KOPT-K1 (cell line): ENCODE measurements around the gene TDRD9.

ENCODE experiments used
- H3K27ac ChIP-seq: fragments of 200-600 bp; sonication (generic); 2 replicates; pipeline ENCODE4 v1.5.1; 2016; ENCODE audit warnings: antibody characterized with exemption, mild to moderate bottlenecking, low read depth, low read length; ENCODE audit not compliant: poor library complexity, severe bottlenecking
- H3K36me3 ChIP-seq: fragments of 200-600 bp; sonication (generic); 2 replicates; pipeline ENCODE4 v1.5.1; 2017; ENCODE audit warnings: antibody characterized with exemption, mild to moderate bottlenecking, low read length, moderate library complexity; ENCODE audit not compliant: insufficient read depth
- H3K9me3 ChIP-seq: fragments of 200-600 bp; sonication (generic); 2 replicates; pipeline ENCODE4 v1.5.1; 2017; ENCODE audit warnings: antibody characterized with exemption, low read length, mild to moderate bottlenecking; ENCODE audit not compliant: insufficient read depth, poor library complexity, severe bottlenecking

The TDRD9 gene

DNA sequence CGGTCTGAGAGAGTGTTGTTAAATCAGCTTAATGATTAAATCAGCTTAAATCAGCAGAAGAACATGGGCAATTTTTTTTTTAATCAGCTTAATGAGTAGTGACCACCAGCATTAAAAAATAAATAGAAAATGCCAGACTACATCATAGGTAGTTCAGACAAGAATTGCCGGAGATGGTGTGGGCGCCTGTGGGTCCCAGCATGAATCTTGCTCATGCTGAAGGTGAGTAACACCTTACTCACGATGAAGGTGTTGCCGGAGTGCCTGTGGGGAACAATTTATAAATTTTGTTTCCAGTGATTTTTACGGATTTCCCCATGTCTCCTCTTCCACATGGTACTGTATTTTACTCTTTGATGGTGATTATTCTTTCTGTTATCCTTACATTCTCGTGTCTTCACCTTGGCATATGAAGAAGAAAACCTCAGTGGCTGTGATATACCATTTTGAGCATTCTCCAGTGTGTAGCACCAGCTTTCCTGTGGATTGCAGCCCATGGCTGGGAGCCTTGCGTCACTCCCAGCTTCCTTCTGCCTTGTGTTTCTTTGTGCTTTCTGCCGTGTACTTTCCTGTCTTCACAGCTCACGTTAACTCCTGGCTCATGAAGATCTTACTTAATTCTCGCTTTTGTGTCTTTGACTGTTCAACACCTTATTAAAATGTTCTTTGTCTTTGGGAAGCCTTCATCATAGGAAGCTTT lies 4.7 kb downstream of the TDRD9 start:
- Histone ChIP-seq H3K9me3 (no peaks in the 10 kb centered on the region), H3K36me3 (no peaks in the 10 kb centered on the region), H3K27ac (no peak overlapping the region)

DNA sequence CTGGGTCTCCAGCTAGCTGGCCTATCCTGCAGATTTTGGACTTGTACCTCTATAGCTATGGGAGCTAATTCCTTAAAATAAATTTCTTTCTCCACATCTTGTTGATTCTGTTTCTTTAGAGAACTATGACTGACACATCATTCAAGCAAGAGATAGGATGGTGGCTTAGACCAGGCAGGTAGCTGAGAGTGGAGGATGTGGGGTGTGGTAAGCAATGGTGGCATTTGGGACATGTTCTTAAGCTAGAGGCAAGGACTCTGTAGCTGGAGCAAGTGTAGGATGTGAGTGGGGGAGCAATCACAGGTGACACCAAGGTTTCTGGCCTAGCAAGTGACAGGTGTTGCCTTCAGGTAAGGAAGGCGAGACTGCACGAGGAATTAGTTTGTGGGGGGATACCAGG lies 6.8 kb downstream of the TDRD9 start:
- Histone ChIP-seq H3K36me3 (no peaks in the 10 kb centered on the region), H3K27ac (no peak overlapping the region), H3K9me3 (no peaks in the 10 kb centered on the region)

DNA sequence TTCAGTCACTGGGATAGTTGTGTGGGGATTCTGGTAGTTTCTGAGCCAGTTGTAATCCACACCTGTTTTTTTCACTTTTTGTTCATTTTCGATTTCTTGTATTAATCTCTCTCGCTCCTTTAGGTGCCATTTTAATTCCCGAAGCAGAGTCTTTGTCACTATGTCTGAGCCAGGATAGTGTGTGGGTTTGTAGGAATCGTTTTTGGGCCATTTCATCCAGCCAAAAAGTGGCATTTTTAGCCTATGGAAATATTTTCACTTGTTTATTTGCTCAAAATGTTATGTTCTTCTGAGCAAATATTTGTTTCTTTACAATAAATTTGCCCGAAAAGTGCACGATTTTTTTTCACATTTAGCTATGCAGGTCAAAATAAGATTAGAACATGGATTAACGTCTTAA lies 13.2 kb downstream of the TDRD9 start:
- Histone ChIP-seq H3K36me3 (no peaks in the 10 kb centered on the region), H3K9me3 (peaks cover 1% of the 10 kb centered on the region), H3K27ac (no peak overlapping the region)

DNA sequence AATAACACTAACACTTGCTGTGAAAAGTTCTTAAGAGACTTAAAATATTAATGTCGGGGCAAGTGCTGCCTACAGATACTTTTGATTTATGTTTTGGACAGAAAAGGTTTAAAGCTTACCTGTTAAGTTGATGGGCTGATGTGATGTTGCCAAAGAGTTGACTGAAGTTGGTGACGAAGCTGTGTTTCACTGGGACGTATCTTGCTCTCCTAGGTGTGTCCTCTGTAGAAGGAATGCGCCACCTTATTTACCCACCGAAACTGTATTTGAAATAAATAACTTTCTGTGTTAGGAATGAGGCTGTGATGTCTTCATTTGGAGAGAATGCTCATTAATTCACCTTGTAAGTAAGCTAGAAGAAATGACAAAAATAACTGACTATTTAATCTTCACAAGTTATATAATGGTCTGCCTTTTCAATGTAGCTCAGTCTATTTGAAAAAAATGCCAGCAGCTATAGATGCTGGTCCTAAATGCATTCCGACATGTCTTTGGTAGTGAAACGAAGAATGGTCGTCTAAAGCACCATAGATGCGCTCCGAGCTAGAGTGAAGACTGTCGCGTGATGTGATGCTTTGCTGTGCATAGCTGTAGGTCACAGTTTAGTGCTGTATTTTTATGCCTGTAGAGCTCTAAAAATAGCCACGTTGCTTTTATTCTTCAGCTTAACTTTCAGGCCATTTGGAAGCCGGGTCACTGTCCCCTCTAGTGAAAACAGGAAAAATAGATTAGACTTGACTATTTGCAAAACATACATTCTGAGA lies 13.9 kb downstream of the TDRD9 start, which contains the start of gene RD3L:
TSS of gene RD3L (minus strand) at position 557 of the 764 bp plus-strand sequence. CDS start 834 bp downstream, outside the sequence.
- Histone ChIP-seq H3K27ac (no peak within 1 kb of the TSS), H3K9me3 (peaks cover 8% of the 10 kb centered on the region), H3K36me3 (no peaks in the 10 kb centered on the region)

DNA sequence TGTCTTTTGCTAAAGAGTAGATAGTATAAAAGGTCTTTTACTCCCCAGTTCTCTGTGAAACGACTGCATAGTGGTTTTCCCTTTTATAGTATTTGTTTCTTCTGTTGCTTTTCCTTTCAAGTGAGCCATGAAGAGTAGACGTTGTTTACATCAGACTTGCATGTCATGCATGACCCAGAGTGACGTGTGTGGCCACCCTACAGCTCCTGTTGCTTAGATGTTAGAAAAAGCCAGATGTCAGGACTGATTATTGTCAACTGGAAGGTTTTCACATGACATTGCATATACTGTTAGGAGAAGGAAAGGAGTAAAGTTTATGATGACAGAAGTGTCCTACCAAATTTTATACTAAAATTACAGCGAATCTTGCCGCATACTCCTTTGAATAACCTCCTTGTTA lies 15.4 kb downstream of the TDRD9 start:
- Histone ChIP-seq H3K36me3 (no peaks in the 10 kb centered on the region), H3K27ac (no peak overlapping the region), H3K9me3 (peaks cover 14% of the 10 kb centered on the region)

DNA sequence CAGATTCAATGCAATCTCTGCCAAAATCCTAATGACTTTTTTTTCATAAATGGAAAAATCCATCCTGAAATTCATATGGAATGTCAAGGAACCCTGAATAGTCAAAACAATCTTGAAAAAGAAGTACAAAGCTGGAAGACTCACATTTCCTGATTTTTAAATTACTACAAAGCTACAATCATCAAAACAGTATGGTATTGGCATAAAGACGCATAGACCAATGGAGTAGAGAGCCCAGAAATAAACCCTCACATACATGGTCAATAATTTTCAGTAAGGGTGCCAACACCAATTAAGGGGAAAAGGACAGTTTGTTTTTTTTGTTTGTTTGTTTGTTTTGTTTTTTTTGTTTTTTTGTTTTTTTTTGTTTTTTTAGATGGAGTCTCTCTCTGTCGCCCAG lies 18.7 kb downstream of the TDRD9 start:
- Histone ChIP-seq H3K9me3 (peaks cover 14% of the 10 kb centered on the region), H3K36me3 (no peaks in the 10 kb centered on the region)

DNA sequence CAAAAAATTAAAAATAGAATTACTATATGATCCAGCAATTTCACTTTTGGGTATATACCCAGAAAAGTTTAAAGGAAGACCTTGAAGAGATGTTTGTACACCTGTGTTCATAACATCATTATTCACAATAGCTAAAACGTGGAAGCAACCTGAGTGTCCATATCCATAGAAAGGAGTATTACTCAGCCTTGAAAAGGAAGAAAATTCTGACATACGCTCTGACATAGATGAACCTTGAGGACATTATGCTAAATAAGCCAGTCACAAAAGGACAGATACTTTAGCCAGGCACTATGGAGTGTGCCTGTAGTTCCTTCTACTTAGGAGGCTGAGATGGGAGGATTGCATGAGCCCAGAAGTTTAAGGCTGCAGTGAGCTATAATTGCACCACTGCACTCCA lies 20.2 kb downstream of the TDRD9 start:
- H3K27ac ChIP-seq, result no peak overlapping the region
- H3K9me3 ChIP-seq, result peaks cover 14% of the 10 kb centered on the region
- H3K36me3 ChIP-seq, result no peaks in the 10 kb centered on the region

More for the DNA sequence above, 18.7 kb downstream of the TDRD9 start:
- no peak overlapping the region for H3K27ac ChIP-seq

DNA sequence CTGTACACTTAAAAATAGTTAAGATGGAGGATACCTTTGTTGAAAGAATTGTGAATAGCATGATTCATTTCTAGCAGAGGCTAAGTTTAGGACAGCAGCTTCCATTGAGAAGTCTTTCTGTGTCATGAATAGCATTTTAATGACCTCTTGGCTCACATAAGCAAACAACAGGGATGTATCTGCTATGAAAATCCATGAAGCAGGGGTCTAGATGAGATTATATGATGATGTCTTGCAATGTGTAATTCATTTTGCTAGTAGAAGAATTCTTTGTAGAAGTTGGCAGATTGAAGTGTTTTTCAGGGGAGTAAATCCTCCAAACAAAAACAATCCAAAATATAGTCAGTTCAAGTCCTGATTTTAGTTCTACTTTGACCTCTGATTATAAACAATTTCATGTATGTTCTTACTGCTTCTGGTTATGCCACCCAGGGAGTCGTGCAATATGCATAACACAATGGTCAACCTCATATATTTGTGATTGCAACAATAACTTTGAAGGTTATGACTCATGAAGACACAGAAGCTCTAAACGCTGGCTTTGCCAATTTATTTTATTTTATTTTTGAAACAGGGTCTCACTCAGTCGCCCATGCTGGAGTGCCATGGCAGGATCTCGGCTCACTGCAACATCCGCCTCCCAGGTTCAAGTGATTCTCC lies 21.0 kb downstream of the TDRD9 start:
- H3K36me3 ChIP-seq, result no peaks in the 10 kb centered on the region
- peaks cover 14% of the 10 kb centered on the region for H3K9me3 ChIP-seq
- no peak overlapping the region for H3K27ac ChIP-seq

DNA sequence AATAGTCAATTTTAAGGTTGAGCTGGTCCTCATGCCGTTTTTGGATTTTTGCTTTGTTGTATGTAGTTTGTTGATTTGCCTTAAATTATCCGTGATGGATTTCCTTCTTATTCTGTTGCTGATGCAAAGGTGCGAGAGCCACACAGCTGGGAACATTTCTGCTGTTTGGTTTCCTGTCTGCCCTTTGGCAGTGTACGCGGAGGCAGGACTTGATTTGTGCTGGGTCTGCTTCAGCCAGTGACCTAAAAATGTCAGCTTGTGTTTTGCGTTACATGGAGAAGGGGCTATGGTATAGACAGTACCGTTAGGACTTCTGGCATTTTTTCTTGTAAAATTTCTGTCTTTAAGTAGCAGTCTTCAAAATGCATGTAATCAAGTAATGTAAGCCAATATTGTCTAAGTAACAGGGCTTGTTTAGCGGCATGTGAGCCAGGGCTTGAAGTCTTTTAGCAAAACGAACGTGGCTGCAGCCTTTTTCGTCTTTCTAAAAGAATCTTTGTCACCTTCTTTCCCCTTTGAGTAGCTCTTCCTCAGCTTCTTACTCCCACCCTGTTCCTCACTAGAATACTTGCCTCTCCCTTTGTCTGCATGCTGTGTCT lies 32.3 kb downstream of the TDRD9 start:
- Histone ChIP-seq H3K27ac (no peak overlapping the region), H3K36me3 (no peaks in the 10 kb centered on the region), H3K9me3 (no peaks in the 10 kb centered on the region)

DNA sequence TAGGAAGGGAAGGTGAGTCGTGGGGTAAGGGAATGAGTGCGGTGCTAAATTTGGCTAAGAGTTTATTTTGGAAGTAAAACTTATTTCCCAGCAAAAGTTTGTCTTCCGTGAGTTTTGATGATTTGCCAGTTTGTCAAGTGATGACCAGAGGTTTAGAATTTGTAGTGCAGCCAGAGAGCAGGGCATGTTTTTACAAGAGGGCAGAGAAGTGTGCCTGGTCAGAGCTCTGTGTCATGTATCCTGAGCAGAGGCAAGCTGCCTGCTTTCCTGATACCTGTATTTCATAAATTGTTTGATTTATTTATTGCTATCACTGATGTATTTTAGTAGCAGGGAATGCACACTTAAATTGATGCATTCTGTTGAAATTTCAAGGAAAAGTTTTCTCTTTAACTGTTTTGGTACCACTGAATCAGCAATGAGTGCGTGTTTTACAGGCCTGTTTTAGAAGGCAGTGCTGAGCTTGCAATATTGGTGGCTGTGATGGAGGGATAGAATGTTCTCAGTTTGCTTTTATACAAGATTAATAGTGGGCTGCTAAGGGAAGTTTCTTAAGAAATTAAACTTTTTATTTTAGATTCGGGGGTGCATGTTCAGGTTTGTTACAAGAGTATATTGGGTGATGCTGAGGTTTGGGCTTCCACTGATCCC lies 33.8 kb downstream of the TDRD9 start:
- no peaks in the 10 kb centered on the region for H3K36me3 ChIP-seq
- no peak overlapping the region for H3K27ac ChIP-seq
- no peaks in the 10 kb centered on the region for H3K9me3 ChIP-seq

DNA sequence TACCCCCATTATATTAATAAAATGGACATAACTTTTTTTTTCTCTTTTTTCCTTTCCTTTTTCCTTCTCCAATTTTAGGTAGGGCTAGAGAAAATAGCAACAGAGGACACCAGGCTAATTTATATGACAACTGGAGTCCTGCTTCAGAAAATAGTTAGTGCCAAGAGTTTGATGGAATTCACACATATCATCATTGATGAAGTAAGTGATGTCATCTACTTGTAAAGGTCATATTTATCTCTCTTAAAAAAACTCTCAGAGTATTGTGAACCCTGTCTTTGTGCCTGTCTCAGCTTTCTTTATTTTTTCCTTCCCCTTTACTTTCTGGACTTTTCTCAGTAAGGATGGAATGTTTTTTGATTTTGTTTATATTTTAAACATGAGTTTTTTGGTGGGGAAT lies 38.4 kb downstream of the TDRD9 start:
- Histone ChIP-seq H3K9me3 (no peaks in the 10 kb centered on the region), H3K36me3 (no peaks in the 10 kb centered on the region), H3K27ac (no peak overlapping the region)

DNA sequence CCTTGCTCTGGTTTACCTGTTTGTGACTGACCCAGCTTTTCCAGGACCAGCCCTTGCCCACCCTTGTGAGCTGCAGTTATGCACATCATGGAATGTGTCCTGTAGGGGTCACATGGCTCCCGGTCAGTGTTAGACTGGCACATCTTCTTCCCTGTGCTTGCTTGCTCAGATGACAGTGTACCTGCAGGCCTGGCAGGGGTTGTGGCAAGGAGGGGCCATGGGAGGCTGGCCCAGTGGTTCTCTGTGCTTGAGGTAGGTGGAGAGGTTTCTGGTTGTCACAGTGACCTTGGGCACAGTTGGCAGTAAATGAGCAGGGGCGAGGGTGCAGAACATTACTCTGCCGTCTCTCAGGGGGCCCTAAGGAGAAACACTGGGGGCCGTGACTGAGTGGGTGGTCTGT lies 41.7 kb downstream of the TDRD9 start:
- no peak overlapping the region for H3K27ac ChIP-seq
- H3K36me3 ChIP-seq, result no peaks in the 10 kb centered on the region
- H3K9me3 ChIP-seq, result no peaks in the 10 kb centered on the region

DNA sequence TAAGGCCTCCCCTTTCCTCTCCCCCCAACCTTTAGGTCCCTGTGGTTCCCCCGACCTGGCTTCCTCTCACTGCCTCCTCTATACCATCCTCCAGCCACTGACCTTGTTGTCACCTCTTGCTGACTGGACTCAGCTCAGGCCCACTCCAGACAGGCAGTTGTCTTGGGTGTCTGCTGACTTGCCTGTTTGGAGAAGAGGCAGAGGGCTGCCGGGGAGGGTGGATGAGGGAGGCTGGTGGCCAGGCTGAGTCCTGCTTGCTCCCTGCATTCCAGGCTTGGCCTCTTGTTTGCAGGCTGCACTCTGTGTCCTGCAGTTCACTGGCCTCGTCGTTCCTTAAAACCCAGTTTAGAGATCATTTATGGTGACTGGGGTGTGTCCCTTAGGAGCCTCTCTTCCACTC lies 45.1 kb downstream of the TDRD9 start:
- peaks cover 2% of the 10 kb centered on the region for H3K9me3 ChIP-seq
- no peak overlapping the region for H3K27ac ChIP-seq
- no peaks in the 10 kb centered on the region for H3K36me3 ChIP-seq

DNA sequence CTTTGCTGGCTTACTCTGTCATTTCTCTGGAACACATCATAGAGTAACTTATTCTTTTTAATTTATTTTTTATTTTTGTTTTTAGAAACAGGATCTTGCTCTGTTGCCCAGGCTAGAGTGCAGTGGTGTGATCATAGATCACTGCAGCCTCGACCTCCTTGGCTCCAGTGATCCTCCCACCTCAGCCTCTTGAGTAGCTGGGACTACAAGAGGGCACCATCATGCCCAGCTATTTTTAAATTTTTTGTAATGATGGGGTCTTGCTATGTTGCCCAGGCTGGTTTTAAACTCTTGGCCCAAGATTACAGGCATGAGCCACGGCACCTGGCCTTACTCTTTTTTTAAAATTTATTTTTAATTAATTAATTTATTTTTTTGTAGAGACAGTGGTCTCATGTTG lies 46.3 kb downstream of the TDRD9 start:
- Histone ChIP-seq H3K9me3 (peaks cover 11% of the 10 kb centered on the region), H3K27ac (no peak overlapping the region), H3K36me3 (no peaks in the 10 kb centered on the region)
